Lung (tissue), 12 donors: Measurements from ENCODE around the gene MEIS2. TPM values are rescaled to one million over a fixed set of nuclear protein-coding genes. Genes with fewer than 3 reads are reported as not detected.
A peak's percentile ranks its signal among the peaks of the same experiment; 100 is the strongest.

Experiments used
- ATAC-seq: fragments of 200-7000 bp; cut with Tn5 transposase; one replicate; pipeline ENCODE4 v1.9.1; 2020; ENCODE audit warnings: moderate number of reproducible peaks; ENCODE audit not compliant: insufficient read depth, low FRiP score
- DNase-seq, 3 donors: peaks; one replicate each; pipeline ENCODE4 v3.0.0-alpha.2; 2013 to 2017
- H3K27ac ChIP-seq, 2 donors: one replicate each; pipeline ENCODE4 v1.5.1; 2013; ENCODE audit warnings: mild to moderate bottlenecking in 2 of 2, moderate library complexity in 2 of 2, control low read depth in 1 of 2, inconsistent platforms in 1 of 2, low read depth in 1 of 2, low read length in 1 of 2
- H3K27me3 ChIP-seq, 3 donors: one replicate each; pipeline ENCODE4 v1.5.1; 2013; ENCODE audit warnings: low read length in 2 of 3; ENCODE audit not compliant: control insufficient read depth in 3 of 3, insufficient read depth in 3 of 3
- H3K36me3 ChIP-seq, 4 donors: one replicate each; pipeline ENCODE4 v1.5.1; 2013; ENCODE audit warnings: low read length in 4 of 4, mild to moderate bottlenecking in 1 of 4, moderate library complexity in 1 of 4; ENCODE audit not compliant: control insufficient read depth in 4 of 4, insufficient read depth in 4 of 4
- H3K4me1 ChIP-seq, 5 donors: one replicate each; pipeline ENCODE4 v1.5.1; 2013; ENCODE audit warnings: low read length in 5 of 5, mild to moderate bottlenecking in 2 of 5, moderate library complexity in 1 of 5; ENCODE audit not compliant: control insufficient read depth in 5 of 5, insufficient read depth in 5 of 5
- H3K4me3 ChIP-seq: one replicate; pipeline ENCODE4 v1.5.1; 2013; ENCODE audit warnings: mild to moderate bottlenecking, control low read depth, moderate library complexity
- H3K9ac ChIP-seq, 2 donors: one replicate each; pipeline ENCODE4 v1.5.1; 2013; ENCODE audit warnings: low read length in 2 of 2, control low read depth in 1 of 2; ENCODE audit not compliant: insufficient read depth in 1 of 2
- H3K9me3 ChIP-seq, 4 donors: one replicate each; pipeline ENCODE4 v1.5.1; 2013; ENCODE audit warnings: low read length in 3 of 4, mild to moderate bottlenecking in 1 of 4, moderate library complexity in 1 of 4; ENCODE audit not compliant: control insufficient read depth in 4 of 4, insufficient read depth in 3 of 4
- CTCF ChIP-seq: IDR thresholded peaks from 2 replicates; pipeline ENCODE4 v1.5.1; 2012; ENCODE audit warnings: mild to moderate bottlenecking; ENCODE audit errors: control extremely low read depth, extremely low read depth
- WGBS, 2 donors: extraction: QIAGEN DNeasy Blood & Tissue Kit; methylation state at CpG; one replicate each; pipeline ENCODE4 v1.1.7; 2013; 5-methylcytosine and 5-hydroxymethylcytosine counted together
- polyA plus RNA-seq, 2 donors: library from polyadenylated mRNA; stranded (reverse); fragments of 200-250 nt; gene quantifications; one replicate each; pipeline ENCODE4 v1.2.1, GENCODE V29; 2013
- total RNA-seq, 2 donors: library from RNA; depleted of rRNA in 1 of 2; stranded (reverse); fragments of >200 nt in 1 of 2; gene quantifications; one replicate each; pipeline ENCODE4 v1.2.1, GENCODE V29; 2014 to 2021
- donor health status: control.
- donor health status: control.
- donor health status: Bipolar disorder and iron deficiency.
- donor health status: healthy.
- donor health status: DM: yes; HTN: yes; CAD: no.

The MEIS2 gene
- total and polyA plus RNA-seq, 4 donors, result 5.6 to 47.5 (median 13.7) TPM

GRCh38 chr15:36914960-36915808, 185.2 kb downstream of the MEIS2 start:
- peak; percentile 24 to 94 (median 89) for DNase-seq
- peaks cover 1 to 32% (median 21%) of the 10 kb centered on the region in 5 donors for H3K4me1 ChIP-seq
- WGBS, 2 donors, result 54 to 66% methylated on average over 3 of the region's 3 CpGs
- no peak for TF ChIP-seq CTCF
- no peaks in the 10 kb centered on the region for H3K36me3 ChIP-seq
- H3K27me3 ChIP-seq, result no peaks in the 10 kb centered on the region
- H3K27ac ChIP-seq, result peak overlapping the region; percentile 40
- H3K4me3 ChIP-seq, result no peak overlapping the region
- no peak overlapping the region for H3K9ac ChIP-seq
- ATAC-seq, result no peak
- no peaks in the 10 kb centered on the region for H3K9me3 ChIP-seq

GRCh38 chr15:36914466-36914865, 185.9 kb downstream of the MEIS2 start:
- Histone ChIP-seq H3K36me3 (no peaks in the 10 kb centered on the region), H3K9ac (no peak overlapping the region), H3K27ac (peak overlapping the region; percentile 31 to 40), H3K4me3 (no peak overlapping the region), H3K27me3 (no peaks in the 10 kb centered on the region), H3K4me1 (peaks cover 1 to 32% (median 21%) of the 10 kb centered on the region in 5 donors), H3K9me3 (no peaks in the 10 kb centered on the region)
- 49 to 51% methylated on average over 4 of the region's 4 CpGs for WGBS, 2 donors
- ATAC-seq, result no peak
- peak in 1 of 3 donors; percentile 44 for DNase-seq
- no peak for TF ChIP-seq CTCF

GRCh38 chr15:36912311-36912712, 188.0 kb downstream of the MEIS2 start:
- DNase-seq, result peak in 2 of 3 donors; percentile 61 to 74
- Histone ChIP-seq H3K36me3 (no peaks in the 10 kb centered on the region), H3K27me3 (no peaks in the 10 kb centered on the region), H3K27ac (no peak overlapping the region), H3K4me1 (peaks cover 1 to 32% (median 21%) of the 10 kb centered on the region in 5 donors), H3K9ac (no peak overlapping the region), H3K4me3 (no peak overlapping the region), H3K9me3 (no peaks in the 10 kb centered on the region)
- TF ChIP-seq CTCF, result no peak
- ATAC-seq, result no peak
- WGBS, 2 donors, result 72 to 81% methylated on average over 2 of the region's 2 CpGs
